Gastrocnemius medialis (tissue), 4 donors: ENCODE results near the gene GJC2. TPM values are rescaled to one million over a fixed set of nuclear protein-coding genes. Genes with fewer than 3 reads are reported as not detected.

Experiments
- ATAC-seq, 2 donors: fragments of 150-250 bp; one replicate each; pipeline ENCODE4 v1.9.1; 2016
- DNase-seq, 2 donors: peaks; one replicate each; pipeline ENCODE4 v3.0.0-alpha.2; 2019
- H3K27ac ChIP-seq, 4 donors: fragments of 200-600 bp; sonication (generic); 1 replicate in 1 of 4; 2 replicates in 3 of 4; pipeline ENCODE4 v1.5.1; 2016 to 2018; ENCODE audit warnings: mild to moderate bottlenecking in 2 of 4, moderate library complexity in 1 of 4
- H3K27me3 ChIP-seq, 3 donors: fragments of 200-600 bp; sonication (generic) in 2 of 3; 1 replicate in 1 of 3; 2 replicates in 2 of 3; pipeline versions ENCODE4 v1.5.1 to v1.6.0; 2016 to 2019; ENCODE audit warnings: mild to moderate bottlenecking in 1 of 3, moderate library complexity in 1 of 3
- H3K36me3 ChIP-seq, 2 donors: fragments of 200-600 bp; sonication (generic) in 1 of 2; one replicate each; pipeline ENCODE4 v1.5.1; 2017 to 2018
- H3K4me1 ChIP-seq, 2 donors: fragments of 200-600 bp; sonication (generic) in 1 of 2; one replicate each; pipeline ENCODE4 v1.5.1; 2016 to 2017; ENCODE audit warnings: mild to moderate bottlenecking in 2 of 2
- H3K4me3 ChIP-seq, 4 donors: fragments of 200-600 bp; sonication (generic) in 3 of 4; 1 replicate in 1 of 4; 2 replicates in 3 of 4; pipeline ENCODE4 v1.5.1; 2016 to 2019; ENCODE audit warnings: mild to moderate bottlenecking in 2 of 4
- H3K9me3 ChIP-seq, 3 donors: fragments of 200-600 bp; sonication (generic) in 2 of 3; 1 replicate in 1 of 3; 2 replicates in 2 of 3; pipeline ENCODE4 v1.5.1; 2016 to 2019
- POLR2A ChIP-seq, 2 donors: fragments of 450-650 bp; IDR thresholded peaks; one replicate each; pipeline ENCODE4 v1.6.1; 2017; ENCODE audit warnings: antibody characterized with exemption in 2 of 2, mild to moderate bottlenecking in 2 of 2, moderate library complexity in 2 of 2
- in situ Hi-C, 4 donors: fragments of 200-750 bp; cut with MboI; loops; one replicate each; pipeline versions ENCODE4 v1.15.0 to v1.8.0; 2017; ENCODE audit warnings: low sequenced_read_pairs in 4 of 4
- intact Hi-C: fragments of 100-400 bp; cut with DNase I; formaldehyde crosslinking; loops from one replicate; pipeline ENCODE4 v1.15.1; 2023; ENCODE audit warnings: low total_unique reads
- total RNA-seq, 4 donors: library from RNA; depleted of rRNA; stranded (reverse); fragments of >200 nt; gene quantifications; one replicate each; pipeline versions ENCODE4 v1.1.0 to v1.2.3, GENCODE V29; 2016
- TF ChIP-seq, protein P1 (sequence below), 5 experiments: fragments of 450-650 bp in 3 of 5; fragments of 200-600 bp in 2 of 5; sonication (generic) in 2 of 5; IDR thresholded peaks in 4 of 5; conservative IDR thresholded peaks in 1 of 5; 1 replicate in 4 of 5; 2 replicates in 1 of 5; pipeline ENCODE4 v1.5.1; 2016 to 2019; ENCODE audit warnings: antibody characterized with exemption in 5 of 5, mild to moderate bottlenecking in 3 of 5, moderate library complexity in 3 of 5

Gene GJC2
- total RNA-seq, 4 donors from 2014 or later: 0.26 to 0.64 TPM; not detected in 2

DNA sequence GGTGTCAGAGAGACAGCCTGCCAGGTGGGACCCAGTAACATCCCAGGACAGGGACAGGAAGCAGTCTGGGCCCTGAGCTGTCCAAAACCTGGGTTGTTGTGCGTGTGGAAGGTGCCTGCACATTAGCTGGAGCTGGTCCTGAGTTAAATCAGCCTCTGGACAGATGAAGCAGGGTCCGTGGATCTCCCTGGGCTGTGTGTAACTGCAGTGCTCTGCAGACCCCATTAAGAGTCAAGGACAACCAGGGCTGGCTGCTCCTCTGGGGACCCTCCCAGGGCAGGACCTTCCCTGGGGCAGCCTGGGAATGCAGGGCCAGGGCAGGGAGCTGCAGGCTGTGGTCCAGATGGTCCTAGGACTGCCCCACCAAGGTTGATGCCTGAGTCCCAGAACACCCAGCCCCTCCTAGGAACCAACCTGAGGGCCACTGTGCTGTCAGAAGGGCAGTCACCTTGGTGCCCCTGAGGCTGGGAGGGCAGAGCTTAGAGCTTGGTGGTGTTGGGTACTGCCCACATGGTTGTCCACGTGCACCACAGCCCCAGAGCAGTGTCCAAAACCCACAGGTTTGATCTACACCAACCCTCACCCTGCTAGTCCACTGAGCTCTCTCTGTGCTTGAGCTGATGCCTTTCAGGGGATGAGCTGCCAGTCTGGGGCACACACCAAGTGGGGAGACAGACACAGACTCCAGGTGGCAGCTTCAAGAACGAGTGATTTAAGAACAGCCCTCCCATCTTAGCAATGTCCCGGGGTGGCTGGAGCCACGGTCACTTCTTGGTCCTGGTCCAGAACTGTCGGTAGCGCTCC is 43.5 kb upstream of the GJC2 start:
- TF ChIP-seq, protein P1, sequence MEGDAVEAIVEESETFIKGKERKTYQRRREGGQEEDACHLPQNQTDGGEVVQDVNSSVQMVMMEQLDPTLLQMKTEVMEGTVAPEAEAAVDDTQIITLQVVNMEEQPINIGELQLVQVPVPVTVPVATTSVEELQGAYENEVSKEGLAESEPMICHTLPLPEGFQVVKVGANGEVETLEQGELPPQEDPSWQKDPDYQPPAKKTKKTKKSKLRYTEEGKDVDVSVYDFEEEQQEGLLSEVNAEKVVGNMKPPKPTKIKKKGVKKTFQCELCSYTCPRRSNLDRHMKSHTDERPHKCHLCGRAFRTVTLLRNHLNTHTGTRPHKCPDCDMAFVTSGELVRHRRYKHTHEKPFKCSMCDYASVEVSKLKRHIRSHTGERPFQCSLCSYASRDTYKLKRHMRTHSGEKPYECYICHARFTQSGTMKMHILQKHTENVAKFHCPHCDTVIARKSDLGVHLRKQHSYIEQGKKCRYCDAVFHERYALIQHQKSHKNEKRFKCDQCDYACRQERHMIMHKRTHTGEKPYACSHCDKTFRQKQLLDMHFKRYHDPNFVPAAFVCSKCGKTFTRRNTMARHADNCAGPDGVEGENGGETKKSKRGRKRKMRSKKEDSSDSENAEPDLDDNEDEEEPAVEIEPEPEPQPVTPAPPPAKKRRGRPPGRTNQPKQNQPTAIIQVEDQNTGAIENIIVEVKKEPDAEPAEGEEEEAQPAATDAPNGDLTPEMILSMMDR (IDR thresholded peaks at IDR 0.05 in 4 of 5, conservative IDR thresholded peaks at IDR 0.05 in 1 of 5): no peak
- no peak for TF ChIP-seq POLR2A (IDR thresholded peaks at IDR 0.05)
- H3K27ac ChIP-seq: no peak overlapping the region
- no peaks in the 10 kb centered on the region for H3K9me3 ChIP-seq
- H3K36me3 ChIP-seq: peaks cover 0 to 17% of the 10 kb centered on the region in 2 donors
- H3K27me3 ChIP-seq: no peaks in the 10 kb centered on the region
- intact Hi-C loops (loop anchor here (10.0 kb wide), 2 partner anchors 299 to 379 kb away; partner anchors contain the start of genes RNF187 and TRIM11), in situ Hi-C loops (no loop called here)
- H3K4me3 ChIP-seq: no peak overlapping the region
- H3K4me1 ChIP-seq: peaks cover 28 to 38% of the 10 kb centered on the region in 2 donors
- DNase-seq (no peak), ATAC-seq (no peak)

DNA sequence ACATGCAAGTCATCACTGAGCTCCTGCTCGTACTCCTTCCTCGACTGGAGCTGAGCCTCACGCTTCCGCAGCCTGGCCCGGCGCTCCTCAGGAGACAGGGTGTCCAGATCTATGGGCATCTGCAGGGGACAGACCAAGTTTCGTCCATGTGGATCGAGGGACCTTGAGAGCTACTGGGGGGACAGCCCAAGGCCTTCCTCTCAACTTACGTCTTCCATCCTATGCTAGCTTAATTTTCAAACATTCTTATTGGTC is 43.0 kb upstream of the GJC2 start:
- ATAC-seq (no peak), DNase-seq (no peak)
- no peak overlapping the region for H3K4me3 ChIP-seq
- H3K27me3 ChIP-seq: no peaks in the 10 kb centered on the region
- peaks cover 28 to 37% of the 10 kb centered on the region in 2 donors for H3K4me1 ChIP-seq
- H3K36me3 ChIP-seq: peaks cover 0 to 17% of the 10 kb centered on the region in 2 donors
- H3K27ac ChIP-seq: no peak overlapping the region
- no peaks in the 10 kb centered on the region for H3K9me3 ChIP-seq
- intact Hi-C loops: loop anchor here (10.0 kb wide), 2 partner anchors 298 to 378 kb away; partner anchors contain the start of genes RNF187 and TRIM11
- TF ChIP-seq, protein P1 (IDR thresholded peaks at IDR 0.05 in 4 of 5, conservative IDR thresholded peaks at IDR 0.05 in 1 of 5): no peak
- TF ChIP-seq POLR2A (IDR thresholded peaks at IDR 0.05): no peak
- in situ Hi-C loops: no loop called here

DNA sequence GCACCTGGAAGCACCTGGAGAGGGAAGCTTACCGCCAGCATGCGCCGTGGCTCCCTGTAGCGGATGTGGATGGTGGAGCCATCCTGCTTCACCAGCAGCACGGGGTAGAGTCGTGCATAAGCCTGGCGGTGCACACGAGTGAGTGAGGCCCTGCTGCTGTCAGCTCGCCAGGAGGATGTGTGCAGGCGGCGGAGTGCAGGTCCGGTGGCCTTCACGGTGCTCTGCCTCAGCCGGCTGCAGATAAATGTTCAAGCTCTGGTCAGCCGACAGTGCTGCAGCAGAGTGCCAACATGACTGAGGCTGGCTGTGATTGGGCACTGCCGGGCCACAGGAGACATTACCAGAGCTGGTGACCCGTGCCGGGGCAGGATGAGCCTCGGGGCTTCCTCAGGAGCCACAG is 42.1 kb upstream of the GJC2 start:
- H3K27me3 ChIP-seq: no peaks in the 10 kb centered on the region
- H3K4me3 ChIP-seq: no peak overlapping the region
- H3K9me3 ChIP-seq: no peaks in the 10 kb centered on the region
- intact Hi-C loops (loop anchor here (1.0 to 10.0 kb wide), 3 partner anchors 23 to 377 kb away; partner anchors contain the start of genes RNF187 and TRIM11), in situ Hi-C loops (no loop called here)
- peaks cover 0 to 17% of the 10 kb centered on the region in 2 donors for H3K36me3 ChIP-seq
- ATAC-seq: no peak
- peak overlapping the region in 1 of 4 donors; percentile 92 for H3K27ac ChIP-seq
- DNase-seq: no peak
- H3K4me1 ChIP-seq: peaks cover 28% of the 10 kb centered on the region in 2 donors
- TF ChIP-seq POLR2A (IDR thresholded peaks at IDR 0.05): no peak
- TF ChIP-seq, protein P1 (IDR thresholded peaks at IDR 0.05 in 4 of 5, conservative IDR thresholded peaks at IDR 0.05 in 1 of 5): no peak

DNA sequence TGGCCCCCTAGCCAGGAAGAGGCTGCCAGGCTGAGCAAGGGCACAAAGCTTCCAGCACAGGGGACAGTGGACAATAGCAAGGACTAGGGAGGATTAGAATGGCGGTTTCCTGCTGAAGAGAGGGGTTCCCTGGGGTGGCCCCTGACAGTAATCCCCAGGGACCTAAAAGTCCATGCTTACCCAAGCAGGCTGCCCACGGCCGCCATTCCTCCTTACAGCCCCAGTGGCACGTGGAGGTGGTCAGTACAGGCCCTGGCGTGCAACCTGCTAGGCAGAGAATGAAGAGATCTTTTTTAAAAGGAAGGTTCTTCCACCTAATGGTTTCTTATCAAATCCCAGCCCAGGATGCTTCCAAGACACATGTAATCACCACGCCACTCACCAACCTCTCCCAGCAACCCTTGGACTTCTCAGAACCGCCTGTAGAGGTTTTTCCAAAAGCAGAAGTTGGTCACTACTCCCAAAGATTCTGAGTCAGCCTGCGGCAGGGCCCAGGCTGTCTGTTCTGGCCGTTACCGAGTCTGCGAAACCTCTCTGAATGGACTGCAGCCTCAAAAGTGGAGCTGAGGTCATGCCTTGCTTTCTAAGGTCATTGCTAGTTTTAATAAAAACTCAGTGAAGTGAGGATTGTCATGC is 41.6 kb upstream of the GJC2 start:
- DNase-seq (no peak), ATAC-seq (no peak)
- H3K4me3 ChIP-seq: peak overlapping the region; percentile 73 to 100 (median 79)
- intact Hi-C loops: loop anchor here (1.0 to 10.0 kb wide), 3 partner anchors 24 to 377 kb away; partner anchors contain the start of genes RNF187 and TRIM11
- no peaks in the 10 kb centered on the region for H3K27me3 ChIP-seq
- H3K4me1 ChIP-seq: peaks cover 28% of the 10 kb centered on the region in 2 donors
- in situ Hi-C loops: no loop called here
- no peak for TF ChIP-seq POLR2A (IDR thresholded peaks at IDR 0.05)
- TF ChIP-seq, protein P1 (IDR thresholded peaks at IDR 0.05 in 4 of 5, conservative IDR thresholded peaks at IDR 0.05 in 1 of 5): no peak
- peaks cover 0 to 17% of the 10 kb centered on the region in 2 donors for H3K36me3 ChIP-seq
- peak overlapping the region; percentile 86 to 96 (median 92) for H3K27ac ChIP-seq
- no peaks in the 10 kb centered on the region for H3K9me3 ChIP-seq
